IMR-90 (cell line): ENCODE results near the gene PCYT2. TPM values are rescaled to one million over a fixed set of nuclear protein-coding genes. Genes with fewer than 3 reads are reported as not detected.

Experiments
- ATAC-seq: fragments of 200-7000 bp; cut with Tn5 transposase; 2 replicates; pipeline ENCODE4 v1.9.1; 2020; ENCODE audit warnings: low read depth, mild to moderate bottlenecking, moderate library complexity
- BruUV-seq: library from RNA; stranded (reverse); fragments of 400-500 nt; replicated peaks from 2 replicates; lab custom pipeline; 2021; lab: Mats Ljungman, UMichigan
- CTCF ChIA-PET: fragments of 300-600 bp; formaldehyde crosslinking; extraction: SDS; loops from one replicate; lab custom pipeline; 2021; ENCODE audit warnings: antibody characterized with exemption; lab: Yijun Ruan, JAX
- POLR2A ChIA-PET: fragments of 300-600 bp; sonication (Branson Sonifier 250); formaldehyde crosslinking; loops from one replicate; lab custom pipeline; 2022; ENCODE audit warnings: antibody characterized with exemption; ENCODE audit not compliant: unreplicated experiment; lab: Charles Lee
- DNase-seq: peaks from one replicate; pipeline ENCODE4 v3.0.0; 2013
- H2AFZ ChIP-seq: replicated peaks from 2 replicates; pipeline ENCODE3; 2013; ENCODE audit warnings: low read length, mild to moderate bottlenecking; ENCODE audit not compliant: poor library complexity
- H2AK5ac ChIP-seq: 2 replicates; pipeline ENCODE4 v1.6.1; 2013; ENCODE audit warnings: low read depth, low read length, inconsistent platforms
- H2AK9ac ChIP-seq: replicated peaks from 2 replicates; pipeline ENCODE3; 2013; ENCODE audit warnings: mild to moderate bottlenecking, low read depth, low read length, moderate library complexity; ENCODE audit not compliant: poor library complexity
- H2BK120ac ChIP-seq: 2 replicates; pipeline ENCODE4 v1.6.1; 2013; ENCODE audit warnings: low read depth, low read length, inconsistent platforms
- H2BK15ac ChIP-seq: 3 replicates; pipeline ENCODE4 v1.6.1; 2013; ENCODE audit warnings: low read depth, low read length, inconsistent platforms
- H2BK20ac ChIP-seq: 2 replicates; pipeline ENCODE4 v1.6.1; 2013; ENCODE audit warnings: low read depth, mild to moderate bottlenecking, inconsistent platforms, low read length, moderate library complexity
- H2BK5ac ChIP-seq: 2 replicates; pipeline ENCODE4 v1.6.1; 2013; ENCODE audit warnings: mild to moderate bottlenecking, low read depth, low read length, inconsistent platforms; ENCODE audit not compliant: poor library complexity, severe bottlenecking
- H3K14ac ChIP-seq: replicated peaks from 2 replicates; pipeline ENCODE4 v1.6.1; 2013; ENCODE audit warnings: low read depth, low read length, inconsistent platforms
- H3K18ac ChIP-seq: 2 replicates; pipeline ENCODE4 v1.6.1; 2013; ENCODE audit warnings: low read depth, low read length, control low read depth
- H3K23ac ChIP-seq: 2 replicates; pipeline ENCODE4 v1.6.1; 2013; ENCODE audit warnings: low read depth, low read length, inconsistent platforms
- H3K27ac ChIP-seq: 2 replicates; pipeline ENCODE4 v1.5.1; 2013; ENCODE audit warnings: mild to moderate bottlenecking, control low read depth, low read length; ENCODE audit not compliant: insufficient read depth
- H3K27me3 ChIP-seq: 2 replicates; pipeline ENCODE4 v1.6.1; 2013; ENCODE audit warnings: low read length; ENCODE audit not compliant: control insufficient read depth, insufficient read depth
- H3K36me3 ChIP-seq: 2 replicates; pipeline ENCODE4 v1.6.1; 2013; ENCODE audit warnings: low read length, mixed read lengths; ENCODE audit not compliant: control insufficient read depth, insufficient read depth
- H3K4ac ChIP-seq: 2 replicates; pipeline ENCODE4 v1.6.1; 2013; ENCODE audit warnings: low read depth, low read length, inconsistent platforms
- H3K4me1 ChIP-seq: 2 replicates; pipeline ENCODE4 v1.6.1; 2013; ENCODE audit warnings: low read length, mixed read lengths; ENCODE audit not compliant: control insufficient read depth, insufficient read depth
- H3K4me2 ChIP-seq: 2 replicates; pipeline ENCODE4 v1.6.1; 2013; ENCODE audit warnings: low read depth, mild to moderate bottlenecking, control low read depth, low read length, moderate library complexity
- H3K4me3 ChIP-seq: 2 replicates; pipeline ENCODE4 v1.5.1; 2013; ENCODE audit warnings: low read depth, mild to moderate bottlenecking, control low read depth, low read length, moderate library complexity; ENCODE audit not compliant: insufficient read depth
- H3K56ac ChIP-seq: 2 replicates; pipeline ENCODE4 v1.6.1; 2013; ENCODE audit warnings: low read length, inconsistent platforms; ENCODE audit not compliant: insufficient read depth; ENCODE audit errors: extremely low read depth
- H3K79me1 ChIP-seq, 2 experiments: 2 replicates each; pipeline ENCODE4 v1.6.1; 2013; ENCODE audit warnings: low read length in 2 of 2, inconsistent platforms in 1 of 2, low read depth in 1 of 2
- H3K9ac ChIP-seq: 2 replicates; pipeline ENCODE4 v1.6.1; 2013; ENCODE audit warnings: low read depth, low read length, control low read depth
- H3K9me1 ChIP-seq: 2 replicates; pipeline ENCODE4 v1.6.1; 2013; ENCODE audit warnings: low read length, inconsistent platforms; ENCODE audit not compliant: insufficient read depth
- H3K9me3 ChIP-seq: 2 replicates; pipeline ENCODE4 v1.6.1; 2013; ENCODE audit warnings: low read length; ENCODE audit not compliant: control insufficient read depth, insufficient read depth
- H4K20me1 ChIP-seq: 2 replicates; pipeline ENCODE4 v1.6.1; 2013; ENCODE audit warnings: low read length, inconsistent platforms; ENCODE audit not compliant: insufficient read depth
- H4K5ac ChIP-seq: 2 replicates; pipeline ENCODE4 v1.6.1; 2013; ENCODE audit warnings: mild to moderate bottlenecking, low read depth, low read length, control low read depth
- H4K8ac ChIP-seq, 2 experiments: 2 replicates each; pipeline ENCODE4 v1.6.1; 2013; ENCODE audit warnings: low read depth in 2 of 2, low read length in 2 of 2, control low read depth in 1 of 2, inconsistent platforms in 1 of 2
- H4K91ac ChIP-seq: 2 replicates; pipeline ENCODE4 v1.6.1; 2013; ENCODE audit warnings: low read depth, low read length, inconsistent platforms; ENCODE audit not compliant: insufficient read depth
- BHLHE40 ChIP-seq: fragments of 150-350 bp; IDR thresholded peaks from 2 replicates; pipeline ENCODE4 v1.6.1; 2016; ENCODE audit warnings: mild to moderate bottlenecking, low read depth, low read length
- CHD1 ChIP-seq: IDR thresholded peaks from 2 replicates; pipeline ENCODE4 v1.6.1; 2012; ENCODE audit warnings: low read depth, low read length, improper control_type of control experiment
- CTCF ChIP-seq: conservative IDR thresholded peaks from 2 replicates; pipeline ENCODE4 v1.5.1; 2012; ENCODE audit warnings: mild to moderate bottlenecking, low read depth, low read length, improper control_type of control experiment
- MAZ ChIP-seq: IDR thresholded peaks from 2 replicates; pipeline ENCODE4 v1.6.1; 2012; ENCODE audit warnings: low read depth, mild to moderate bottlenecking, low read length, improper control_type of control experiment, moderate library complexity, borderline replicate concordance
- NFE2L2 ChIP-seq: fragments of 150-350 bp; IDR thresholded peaks from 2 replicates; pipeline ENCODE4 v1.6.1; 2016; ENCODE audit warnings: low read depth, mild to moderate bottlenecking, low read length
- POLR2A ChIP-seq: IDR thresholded peaks from 2 replicates; pipeline ENCODE4 v1.6.1; 2012; ENCODE audit warnings: mild to moderate bottlenecking, low read depth, low read length
- RAD21 ChIP-seq: IDR thresholded peaks from 2 replicates; pipeline ENCODE4 v1.6.1; 2012; ENCODE audit warnings: low read length, improper control_type of control experiment
- RCOR1 ChIP-seq: IDR thresholded peaks from 2 replicates; pipeline ENCODE4 v1.6.1; 2012; ENCODE audit warnings: mild to moderate bottlenecking, low read length, improper control_type of control experiment; ENCODE audit not compliant: insufficient replicate concordance
- SMC3 ChIP-seq: fragments of 150-350 bp; IDR thresholded peaks from 2 replicates; pipeline ENCODE4 v1.6.1; 2016; ENCODE audit warnings: low read depth, mild to moderate bottlenecking, antibody characterized with exemption, low read length, moderate library complexity
- USF2 ChIP-seq: fragments of 150-350 bp; IDR thresholded peaks from 2 replicates; pipeline ENCODE4 v1.6.1; 2017; ENCODE audit warnings: mild to moderate bottlenecking, antibody characterized with exemption, low read length, low read depth
- WGBS, 2 experiments: methylation state at CpG; one replicate each; pipeline versions ENCODE4 v1.1.5 to v1.1.7; 2013; ENCODE audit warnings: missing lambda C conversion rate in 2 of 2; ENCODE audit not compliant: insufficient read length in 1 of 2; ENCODE audit errors: extremely low coverage in 2 of 2; 5-methylcytosine and 5-hydroxymethylcytosine counted together
- dilution Hi-C: fragments of 300-500 bp; cut with HindIII; formaldehyde crosslinking; loops from one replicate; pipeline ENCODE4 v1.14.3; 2018; ENCODE audit warnings: low sequenced_read_pairs; ENCODE audit not compliant: unreplicated experiment
- in situ Hi-C: fragments of 300-500 bp; cut with MboI; formaldehyde crosslinking; loops from 3 replicates; pipeline ENCODE4 v1.14.3; 2019; ENCODE audit warnings: low sequenced_read_pairs, inconsistent platforms, mixed read lengths
- intact Hi-C: fragments of 100-400 bp; cut with micrococcal nuclease; formaldehyde crosslinking; loops from 2 replicates; pipeline ENCODE4 v1.10.0; 2022
- polyA plus RNA-seq, 3 experiments: library from polyadenylated mRNA; depleted of rRNA; stranded (reverse); fragments of >200 nt; gene quantifications; 2 replicates each; pipeline ENCODE4 v1.2.3, GENCODE V29; 2012; ENCODE audit warnings: low replicate concordance in 1 of 3
- total RNA-seq: library from RNA; depleted of rRNA; stranded (reverse); fragments of >200 nt; gene quantifications from 2 replicates; pipeline ENCODE4 v1.2.3, GENCODE V29; 2012

PCYT2 gene
- total and polyA plus RNA-seq, 2 of the 4 experiments (the other 2 are of a cell fraction) = 37.3 to 38.5 TPM

GRCh38 chr17:81888988-81889595 lies 22.1 kb downstream of the PCYT2 start:
- H4K8ac ChIP-seq = no peak overlapping the region
- no peak overlapping the region for H3K18ac ChIP-seq
- no peak overlapping the region for H3K56ac ChIP-seq
- no peaks in the 10 kb centered on the region for H3K9me3 ChIP-seq
- peak overlapping the region; percentile 43; the same call in 1 of the 2 replicates for H3K23ac ChIP-seq
- H2AK5ac ChIP-seq = no peak overlapping the region
- H4K20me1 ChIP-seq = peaks cover 20% of the 10 kb centered on the region
- H3K4ac ChIP-seq = no peak overlapping the region
- H2BK5ac ChIP-seq = no peak overlapping the region
- no peak for DNase-seq
- H4K91ac ChIP-seq = no peak overlapping the region
- BruUV-seq = no TSS peak
- no peak overlapping the region for H2AFZ ChIP-seq
- H2AK9ac ChIP-seq = peak overlapping the region; percentile 57
- intact Hi-C loops = no loop called here
- H3K4me2 ChIP-seq = no peak overlapping the region
- no peak overlapping the region for H3K27ac ChIP-seq
- ChIA-PET POLR2A (no interaction called here), CTCF (no interaction called here)
- peaks cover 58% of the 10 kb centered on the region for H3K36me3 ChIP-seq
- dilution Hi-C loops = no loop called here
- no peak overlapping the region for H2BK120ac ChIP-seq
- H4K5ac ChIP-seq = no peak overlapping the region
- H3K4me1 ChIP-seq = peaks cover 4% of the 10 kb centered on the region; the same call in 1 of the 2 replicates
- H3K14ac ChIP-seq = no peak overlapping the region
- TF ChIP-seq NFE2L2 (no peak), POLR2A (no peak), CTCF (no peak), CHD1 (no peak), RAD21 (no peak), MAZ (no peak), BHLHE40 (no peak), RCOR1 (no peak), SMC3 (no peak), USF2 (no peak)
- in situ Hi-C loops = no loop called here
- no peak overlapping the region for H2BK15ac ChIP-seq
- no peak for ATAC-seq
- no peaks in the 10 kb centered on the region for H3K27me3 ChIP-seq
- no peak overlapping the region for H3K9ac ChIP-seq
- H3K4me3 ChIP-seq = no peak overlapping the region
- H3K79me1 ChIP-seq = peaks cover 48 to 77% of the 10 kb centered on the region in 2 experiments
- H2BK20ac ChIP-seq = no peak overlapping the region
- WGBS, 2 experiments = 98% methylated on average over 12 of the region's 16 CpGs; no CpG with 5 or more reads in 1 of the 2 experiments
- H3K9me1 ChIP-seq = 0 out of 2 replicates have a peak, but pooled peaks cover 4% of the 10 kb centered on the region
